HG03139 (cell line): Measurements from ENCODE around the gene KIF25.
"Not testable (repeated sequence)": the region's sequence is repeated elsewhere in the genome, so short reads cannot be mapped to it uniquely, and the experiment has no call there.

Experiments
- ATAC-seq: cut with Tn5 transposase; IDR thresholded peaks from one replicate; pipeline ENCODE4 v1.9.1; 2021; ENCODE audit not compliant: unreplicated experiment

The KIF25 gene

GRCh38 chr6:168061269-168062210, 64.1 kb downstream of the KIF25 start:
- ATAC-seq = no peak

DNA sequence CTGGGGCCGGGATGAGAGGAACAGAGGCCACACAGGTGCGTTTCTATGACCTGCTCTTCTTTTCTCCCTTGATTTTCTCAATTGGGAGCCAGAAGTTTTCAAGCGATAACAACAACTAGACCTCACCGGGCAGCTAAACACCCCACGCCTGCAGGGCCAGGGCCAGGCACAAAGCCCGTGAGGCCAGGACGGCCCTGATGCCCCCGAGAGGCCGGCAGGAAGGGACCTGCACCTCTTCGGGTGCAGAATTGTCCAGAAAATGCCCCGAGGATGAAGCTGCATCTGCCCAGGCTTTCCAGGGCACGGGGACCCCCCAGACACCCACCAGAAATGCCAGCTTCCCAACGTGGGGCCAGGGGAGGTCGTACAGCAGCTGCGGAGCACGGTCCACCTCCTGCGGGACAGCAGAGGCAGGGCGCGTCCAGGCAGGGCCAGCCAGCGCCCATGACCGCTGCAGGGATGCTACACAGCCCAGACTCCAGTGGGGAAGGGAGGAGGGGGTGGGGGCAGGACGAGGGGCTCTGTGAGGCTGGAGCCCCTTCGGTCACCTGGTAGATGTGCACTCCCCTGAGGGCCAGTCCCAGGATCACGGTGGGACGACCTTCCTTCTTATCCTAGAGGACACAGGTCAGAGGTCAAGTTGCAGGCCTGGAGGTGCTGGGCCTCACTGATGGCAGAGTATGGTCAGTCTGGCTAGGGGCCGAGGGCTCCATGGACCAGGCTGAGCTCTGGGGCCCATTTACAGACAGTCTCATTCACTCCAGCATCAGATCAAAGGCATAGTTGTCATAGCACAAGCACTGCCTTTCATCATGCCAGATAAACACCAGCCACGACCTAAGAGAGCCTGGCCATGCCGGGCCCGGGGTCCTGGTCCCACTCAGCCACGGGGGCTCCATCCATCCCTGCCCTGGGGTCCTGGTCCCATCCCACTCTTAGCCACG, 65.1 kb downstream of the KIF25 start:
- no peak for ATAC-seq

DNA sequence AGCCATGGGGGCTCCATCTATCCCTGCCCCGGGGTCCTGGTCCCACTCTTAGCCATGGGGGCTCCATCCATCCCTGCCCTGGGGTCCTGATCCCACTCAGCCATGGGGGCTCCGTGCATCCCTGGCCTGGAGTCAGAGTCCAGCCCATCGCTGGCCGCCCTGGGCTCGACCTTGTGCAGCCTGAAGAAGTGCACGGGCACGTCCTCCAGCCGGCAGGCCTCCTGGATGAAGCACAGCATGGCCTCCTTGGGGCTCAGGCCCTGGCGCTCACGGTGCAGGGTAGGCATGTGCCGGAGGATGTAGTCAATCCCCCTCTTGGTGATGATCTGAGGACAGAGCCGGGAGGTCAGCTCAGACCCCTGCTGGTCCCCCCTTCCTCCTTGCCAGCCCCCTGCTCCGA, 66.0 kb downstream of the KIF25 start:
- no peak for ATAC-seq

DNA sequence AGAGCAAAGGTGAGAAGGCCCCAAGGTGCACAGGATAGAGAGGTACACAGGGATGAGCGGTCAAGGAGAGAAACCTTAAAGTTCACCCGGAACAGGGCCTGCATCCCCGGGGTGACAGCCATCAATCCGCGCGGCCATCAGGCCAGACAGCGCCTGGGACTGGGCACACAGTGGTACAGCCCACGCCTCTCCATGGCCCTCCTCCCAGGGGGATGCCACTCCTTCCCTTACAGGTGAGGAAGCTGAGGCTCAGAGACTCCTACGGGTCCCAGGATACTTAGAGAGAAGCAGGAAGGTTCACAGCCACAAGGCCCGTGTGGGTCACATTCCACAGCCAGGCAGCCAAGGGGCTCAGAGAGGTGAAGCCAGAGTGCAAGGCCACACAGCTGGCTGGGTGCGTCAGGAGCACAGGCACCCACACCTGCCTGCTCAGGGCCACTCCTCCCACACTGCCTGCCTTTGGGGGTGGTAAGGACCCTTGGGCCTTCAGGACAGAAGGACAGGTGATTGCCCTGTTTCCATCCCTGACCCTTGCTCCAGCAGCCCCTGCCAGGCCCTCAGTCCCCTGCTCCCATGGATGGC, 66.8 kb downstream of the KIF25 start:
- ATAC-seq = no peak

GRCh38 chr6:168067081-168067759, 69.7 kb downstream of the KIF25 start:
- ATAC-seq = no peak

DNA sequence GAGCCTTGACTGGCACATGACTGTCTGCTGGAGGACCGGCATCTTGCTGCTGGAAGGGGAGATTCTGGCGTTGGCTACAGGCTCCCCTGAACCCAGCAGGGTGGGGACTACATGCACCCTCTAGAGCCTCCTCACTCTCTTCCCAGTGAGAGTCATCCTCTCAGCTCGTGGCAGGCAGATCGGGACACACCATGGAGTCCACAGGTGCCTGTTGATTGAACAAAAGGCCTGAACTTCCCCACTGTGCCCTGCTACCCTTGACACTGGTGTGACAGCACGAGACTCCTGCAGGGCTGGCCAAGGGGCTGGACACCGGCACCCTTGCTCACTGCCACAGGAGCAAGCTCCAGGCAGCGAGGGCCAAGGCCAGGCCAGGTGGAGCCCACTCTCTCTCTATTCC, 73.3 kb downstream of the KIF25 start:
- ATAC-seq = no peak

DNA sequence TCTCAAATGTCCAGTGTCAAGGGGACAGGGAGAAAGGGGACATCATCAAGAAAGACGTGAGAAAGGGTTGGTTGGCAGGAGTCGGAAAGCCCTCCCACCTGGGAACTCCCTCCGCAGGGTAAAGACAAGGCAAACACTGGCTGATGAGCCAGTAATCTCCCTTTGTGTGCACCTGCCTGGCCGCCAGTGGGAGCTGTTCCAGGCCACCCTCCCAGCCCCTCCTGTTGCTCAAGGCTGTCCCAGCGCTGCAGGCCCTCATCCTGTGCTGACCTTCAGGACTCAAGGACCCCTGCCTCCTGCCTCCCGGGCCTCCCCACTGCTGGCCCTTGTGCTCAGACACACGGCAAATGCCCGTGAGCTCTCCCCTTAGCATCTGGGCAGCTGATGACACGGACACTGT, 74.1 kb downstream of the KIF25 start:
- no peak for ATAC-seq

DNA sequence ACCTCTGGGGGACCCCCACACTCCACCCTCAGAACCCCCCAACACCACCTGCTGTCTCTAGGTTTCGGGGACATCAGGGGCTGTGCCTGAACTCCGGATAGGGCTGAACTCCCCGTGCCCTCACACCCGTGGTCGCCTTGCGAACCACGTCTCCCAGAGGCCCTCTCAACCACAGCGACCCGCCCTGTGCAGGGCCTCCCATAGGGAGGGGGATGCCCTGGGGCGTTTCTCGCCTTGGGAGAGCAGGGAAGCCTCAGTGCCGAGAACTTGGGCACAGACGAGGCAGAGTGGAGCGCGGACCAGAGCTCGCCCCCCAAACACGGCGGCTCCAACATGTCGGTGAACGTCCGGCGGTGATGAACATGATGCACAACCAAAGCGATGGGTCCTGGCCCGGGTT, 74.8 kb downstream of the KIF25 start:
- ATAC-seq = no peak

GRCh38 chr6:168072730-168073129, 75.3 kb downstream of the KIF25 start:
- no peak for ATAC-seq

DNA sequence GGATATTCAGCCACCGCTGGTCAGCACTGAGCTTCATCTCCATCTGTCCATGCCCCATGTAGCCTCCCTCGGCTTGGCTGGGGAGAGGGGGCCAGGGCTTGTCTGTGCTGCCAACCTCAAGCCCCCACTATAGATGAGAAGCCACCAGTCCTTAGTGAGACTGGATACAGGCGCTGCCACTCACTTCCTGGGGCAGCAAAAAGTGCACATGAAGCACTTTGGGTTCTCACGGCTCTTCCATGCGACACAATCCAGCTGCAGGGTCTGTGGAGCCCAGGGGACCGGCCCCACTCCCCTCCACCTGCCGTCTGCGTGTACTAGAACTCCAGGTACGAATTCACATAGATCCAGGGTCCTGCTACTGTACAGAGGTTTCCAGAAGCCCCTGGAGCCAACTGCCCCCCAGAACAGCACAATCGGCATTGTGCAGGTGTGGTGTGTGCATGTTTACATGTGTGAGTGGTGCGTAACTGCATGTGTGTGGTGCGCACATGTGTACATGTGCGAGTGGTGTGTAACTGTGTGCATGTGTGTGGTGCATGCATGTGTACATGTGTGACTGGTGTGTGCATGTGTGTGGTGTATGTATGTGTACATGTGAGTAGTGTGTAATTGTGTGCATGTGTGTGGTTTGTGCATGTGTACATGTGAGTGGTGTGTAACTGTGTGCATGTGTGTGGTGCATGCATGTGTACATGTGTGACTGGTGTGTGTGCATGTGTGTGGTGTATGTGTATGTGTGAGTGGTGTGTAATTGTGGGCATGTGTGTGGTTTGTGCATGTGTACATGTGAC, 76.7 kb downstream of the KIF25 start:
- no peak for ATAC-seq

DNA sequence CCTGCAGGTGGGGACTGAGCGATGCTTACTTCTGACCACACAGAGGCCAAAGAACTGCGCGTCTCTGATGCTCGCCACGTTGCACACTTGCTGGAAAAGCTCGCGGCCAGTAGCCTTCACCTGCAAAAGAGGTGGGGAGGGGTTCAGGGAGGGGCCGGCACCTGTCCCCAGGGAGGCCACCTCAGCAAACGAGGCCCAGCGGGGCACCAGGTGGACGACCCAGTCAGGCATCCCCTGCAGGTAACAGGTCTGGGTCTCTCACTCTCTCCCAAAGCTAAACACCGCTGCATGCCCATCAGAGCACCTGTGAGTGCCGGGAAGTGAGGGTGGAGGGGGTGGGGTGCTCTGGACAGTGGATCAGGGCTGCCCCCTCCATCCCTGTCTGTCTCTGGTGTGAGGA, 77.7 kb downstream of the KIF25 start:
- no peak for ATAC-seq

- no peak for ATAC-seq
These were observed 78.3 kb downstream of the KIF25 start for GRCh38 chr6:168075787-168076202.

GRCh38 chr6:168077401-168077800, 79.9 kb downstream of the KIF25 start:
- ATAC-seq = not testable (repeated sequence)

- ATAC-seq = no peak
These were observed 80.9 kb downstream of the KIF25 start for GRCh38 chr6:168078175-168078942.

- no peak for ATAC-seq
These were observed 81.5 kb downstream of the KIF25 start, which contains the start of gene FRMD1 for GRCh38 chr6:168078943-168079405. FRMD1 (minus strand) TSS chr6:168079212; CDS start chr6:168079094, 118 bp downstream.

- ATAC-seq = no peak
These were observed 83.1 kb downstream of the KIF25 start for GRCh38 chr6:168080393-168081077.

- ATAC-seq = no peak
These were observed 84.5 kb downstream of the KIF25 start for GRCh38 chr6:168081858-168082546.
